ENCODE measurements around the gene CLDN3. TPM values are rescaled to one million over a fixed set of nuclear protein-coding genes. Genes with fewer than 3 reads are reported as not detected.

Gene CLDN3
- total and polyA plus RNA-seq, 9 of the 15 experiments (the other 6 are each of a cell fraction or from before 2014, with no cell fraction given), result 0.29 TPM; not detected in 8

GRCh38 chr7:73774923-73775322, 4.9 kb upstream of the CLDN3 start (continued):
- TF ChIP-seq CUX1 (CRISPR knock-in tag; IDR thresholded peaks at IDR 0.05), result no peak
- TF ChIP-seq NFATC3 (IDR thresholded peaks at IDR 0.05), result no peak
- no peak for TF ChIP-seq NFXL1 (CRISPR knock-in tag; IDR thresholded peaks at IDR 0.05)
- TF ChIP-seq HMG20A (CRISPR knock-in tag; conservative IDR thresholded peaks at IDR 0.05), result no peak
- peak; percentile 75; the same call in 1 of the 2 replicates for TF ChIP-seq PHF21A (IDR thresholded peaks at IDR 0.05; ENCODE audit: borderline replicate concordance, low read depth)
- TF ChIP-seq RBM39 (optimal IDR thresholded peaks at IDR 0.05; ENCODE audit: low read depth, low read length), result no peak
- TF ChIP-seq, protein P1, sequence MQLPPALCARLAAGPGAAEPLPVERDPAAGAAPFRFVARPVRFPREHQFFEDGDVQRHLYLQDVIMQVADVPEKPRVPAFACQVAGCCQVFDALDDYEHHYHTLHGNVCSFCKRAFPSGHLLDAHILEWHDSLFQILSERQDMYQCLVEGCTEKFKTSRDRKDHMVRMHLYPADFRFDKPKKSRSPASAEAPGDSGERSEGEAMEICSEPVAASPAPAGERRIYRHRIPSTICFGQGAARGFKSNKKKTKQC (CRISPR knock-in tag; IDR thresholded peaks at IDR 0.05), result no peak
- TF ChIP-seq, protein P2, sequence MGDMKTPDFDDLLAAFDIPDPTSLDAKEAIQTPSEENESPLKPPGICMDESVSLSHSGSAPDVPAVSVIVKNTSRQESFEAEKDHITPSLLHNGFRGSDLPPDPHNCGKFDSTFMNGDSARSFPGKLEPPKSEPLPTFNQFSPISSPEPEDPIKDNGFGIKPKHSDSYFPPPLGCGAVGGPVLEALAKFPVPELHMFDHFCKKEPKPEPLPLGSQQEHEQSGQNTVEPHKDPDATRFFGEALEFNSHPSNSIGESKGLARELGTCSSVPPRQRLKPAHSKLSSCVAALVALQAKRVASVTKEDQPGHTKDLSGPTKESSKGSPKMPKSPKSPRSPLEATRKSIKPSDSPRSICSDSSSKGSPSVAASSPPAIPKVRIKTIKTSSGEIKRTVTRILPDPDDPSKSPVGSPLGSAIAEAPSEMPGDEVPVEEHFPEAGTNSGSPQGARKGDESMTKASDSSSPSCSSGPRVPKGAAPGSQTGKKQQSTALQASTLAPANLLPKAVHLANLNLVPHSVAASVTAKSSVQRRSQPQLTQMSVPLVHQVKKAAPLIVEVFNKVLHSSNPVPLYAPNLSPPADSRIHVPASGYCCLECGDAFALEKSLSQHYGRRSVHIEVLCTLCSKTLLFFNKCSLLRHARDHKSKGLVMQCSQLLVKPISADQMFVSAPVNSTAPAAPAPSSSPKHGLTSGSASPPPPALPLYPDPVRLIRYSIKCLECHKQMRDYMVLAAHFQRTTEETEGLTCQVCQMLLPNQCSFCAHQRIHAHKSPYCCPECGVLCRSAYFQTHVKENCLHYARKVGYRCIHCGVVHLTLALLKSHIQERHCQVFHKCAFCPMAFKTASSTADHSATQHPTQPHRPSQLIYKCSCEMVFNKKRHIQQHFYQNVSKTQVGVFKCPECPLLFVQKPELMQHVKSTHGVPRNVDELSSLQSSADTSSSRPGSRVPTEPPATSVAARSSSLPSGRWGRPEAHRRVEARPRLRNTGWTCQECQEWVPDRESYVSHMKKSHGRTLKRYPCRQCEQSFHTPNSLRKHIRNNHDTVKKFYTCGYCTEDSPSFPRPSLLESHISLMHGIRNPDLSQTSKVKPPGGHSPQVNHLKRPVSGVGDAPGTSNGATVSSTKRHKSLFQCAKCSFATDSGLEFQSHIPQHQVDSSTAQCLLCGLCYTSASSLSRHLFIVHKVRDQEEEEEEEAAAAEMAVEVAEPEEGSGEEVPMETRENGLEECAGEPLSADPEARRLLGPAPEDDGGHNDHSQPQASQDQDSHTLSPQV (IDR thresholded peaks at IDR 0.05), result peak; percentile 58
- no peak for TF ChIP-seq KLF10 (CRISPR knock-in tag; IDR thresholded peaks at IDR 0.05)
- 0 out of 2 replicates have a peak, but pooled peaks have one; percentile 22 for TF ChIP-seq TRIM28 (IDR thresholded peaks at IDR 0.05)
- TF ChIP-seq GTF2A2 (tag; IDR thresholded peaks at IDR 0.05), result no peak
- peak; percentile 100 for TF ChIP-seq MAFG (tag; conservative IDR thresholded peaks at IDR 0.05)
- no peak for TF ChIP-seq GATAD2B (IDR thresholded peaks at IDR 0.05; ENCODE audit: borderline replicate concordance)
- TF ChIP-seq, protein P3, sequence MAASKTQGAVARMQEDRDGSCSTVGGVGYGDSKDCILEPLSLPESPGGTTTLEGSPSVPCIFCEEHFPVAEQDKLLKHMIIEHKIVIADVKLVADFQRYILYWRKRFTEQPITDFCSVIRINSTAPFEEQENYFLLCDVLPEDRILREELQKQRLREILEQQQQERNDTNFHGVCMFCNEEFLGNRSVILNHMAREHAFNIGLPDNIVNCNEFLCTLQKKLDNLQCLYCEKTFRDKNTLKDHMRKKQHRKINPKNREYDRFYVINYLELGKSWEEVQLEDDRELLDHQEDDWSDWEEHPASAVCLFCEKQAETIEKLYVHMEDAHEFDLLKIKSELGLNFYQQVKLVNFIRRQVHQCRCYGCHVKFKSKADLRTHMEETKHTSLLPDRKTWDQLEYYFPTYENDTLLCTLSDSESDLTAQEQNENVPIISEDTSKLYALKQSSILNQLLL (CRISPR knock-in tag; IDR thresholded peaks at IDR 0.05; ENCODE audit: borderline replicate concordance), result no peak
- TF ChIP-seq STAT5A (IDR thresholded peaks at IDR 0.05; ENCODE audit: borderline replicate concordance, low read length), result no peak
- no peak for TF ChIP-seq CAMTA2 (CRISPR knock-in tag; conservative IDR thresholded peaks at IDR 0.05)
- no peak for TF ChIP-seq ZNF699 (CRISPR knock-in tag; IDR thresholded peaks at IDR 0.05; ENCODE audit: insufficient replicate concordance)
- TF ChIP-seq TBL1XR1 (IDR thresholded peaks at IDR 0.05; ENCODE audit: low read length in 2 of 2), result no peak
- TF ChIP-seq CBFA2T2 (conservative IDR thresholded peaks at IDR 0.05), result peak; percentile 34; the same call in 1 of the 2 replicates
- no peak for TF ChIP-seq SIN3B (IDR thresholded peaks at IDR 0.05; ENCODE audit: low read depth)
